Measurements from ENCODE around the gene RAG2.

The RAG2 gene

GRCh38 chr11:36598051-36598450 lies at the start of gene RAG2:
Gene RAG2 (minus strand): TSS chr11:36598236. CDS start chr11:36594168, 4,068 bp downstream.
- H3K4me1 Mint-ChIP-seq (ENCODE audit: low read depth): peaks cover 11% of the 10 kb centered on the region
- H3K27ac Mint-ChIP-seq: no peak within 1 kb of the TSS
- DNase-seq: no peak
- peaks cover 50% of the 10 kb centered on the region for H3K27me3 Mint-ChIP-seq
- H3K9me3 Mint-ChIP-seq: no peaks in the 10 kb centered on the region
- peaks cover 2% of the 10 kb centered on the region for H3K36me3 Mint-ChIP-seq (ENCODE audit: low read depth)
- H3K4me3 Mint-ChIP-seq: no peak within 1 kb of the TSS

- DNase-seq: no peak
- peaks cover 14% of the 10 kb centered on the region for H3K27me3 Mint-ChIP-seq
- H3K9me3 Mint-ChIP-seq: no peaks in the 10 kb centered on the region
- H3K36me3 Mint-ChIP-seq (ENCODE audit: low read depth): no peaks in the 10 kb centered on the region
- H3K4me3 Mint-ChIP-seq: no peak overlapping the region
- no peaks in the 10 kb centered on the region for H3K4me1 Mint-ChIP-seq (ENCODE audit: low read depth)
- no peak overlapping the region for H3K27ac Mint-ChIP-seq
Measured at GRCh38 chr11:36638556-36638955, 40.5 kb upstream of the RAG2 start.

- H3K4me3 Mint-ChIP-seq: no peak overlapping the region
- peaks cover 10% of the 10 kb centered on the region for H3K27me3 Mint-ChIP-seq
- no peaks in the 10 kb centered on the region for H3K36me3 Mint-ChIP-seq (ENCODE audit: low read depth)
- no peak for DNase-seq
- no peaks in the 10 kb centered on the region for H3K9me3 Mint-ChIP-seq
- peaks cover 4% of the 10 kb centered on the region for H3K4me1 Mint-ChIP-seq (ENCODE audit: low read depth)
- no peak overlapping the region for H3K27ac Mint-ChIP-seq
Measured at GRCh38 chr11:36635066-36635862, 37.2 kb upstream of the RAG2 start.

GRCh38 chr11:36631774-36632173 lies 33.7 kb upstream of the RAG2 start:
- no peak for DNase-seq
- Mint-ChIP-seq H3K27me3 (no peaks in the 10 kb centered on the region), H3K27ac (no peak overlapping the region), H3K9me3 (no peaks in the 10 kb centered on the region), H3K36me3 (ENCODE audit: low read depth) (no peaks in the 10 kb centered on the region), H3K4me3 (no peak overlapping the region), H3K4me1 (ENCODE audit: low read depth) (peaks cover 4% of the 10 kb centered on the region)

GRCh38 chr11:36628765-36629244 lies 30.8 kb upstream of the RAG2 start:
- Mint-ChIP-seq H3K9me3 (no peaks in the 10 kb centered on the region), H3K36me3 (ENCODE audit: low read depth) (no peaks in the 10 kb centered on the region), H3K27ac (no peak overlapping the region), H3K4me1 (ENCODE audit: low read depth) (peaks cover 4% of the 10 kb centered on the region), H3K27me3 (peaks cover 4% of the 10 kb centered on the region), H3K4me3 (no peak overlapping the region)
- DNase-seq: no peak

GRCh38 chr11:36628141-36628540 lies 30.1 kb upstream of the RAG2 start:
- H3K36me3 Mint-ChIP-seq (ENCODE audit: low read depth): no peaks in the 10 kb centered on the region
- peaks cover 4% of the 10 kb centered on the region for H3K4me1 Mint-ChIP-seq (ENCODE audit: low read depth)
- no peak for DNase-seq
- H3K9me3 Mint-ChIP-seq: no peaks in the 10 kb centered on the region
- peaks cover 4% of the 10 kb centered on the region for H3K27me3 Mint-ChIP-seq
- no peak overlapping the region for H3K4me3 Mint-ChIP-seq
- no peak overlapping the region for H3K27ac Mint-ChIP-seq

- Mint-ChIP-seq H3K4me3 (no peak overlapping the region), H3K4me1 (ENCODE audit: low read depth) (peaks cover 4% of the 10 kb centered on the region), H3K9me3 (no peaks in the 10 kb centered on the region), H3K27ac (no peak overlapping the region), H3K27me3 (peaks cover 4% of the 10 kb centered on the region), H3K36me3 (ENCODE audit: low read depth) (no peaks in the 10 kb centered on the region)
- no peak for DNase-seq
Measured at GRCh38 chr11:36627471-36627870, 29.4 kb upstream of the RAG2 start.

- H3K4me3 Mint-ChIP-seq: no peak overlapping the region
Measured at GRCh38 chr11:36627006-36627405, 29.0 kb upstream of the RAG2 start.

GRCh38 chr11:36623494-36623893 lies 25.5 kb upstream of the RAG2 start:
- DNase-seq: no peak
- peaks cover 6% of the 10 kb centered on the region for H3K4me1 Mint-ChIP-seq (ENCODE audit: low read depth)
- peaks cover 4% of the 10 kb centered on the region for H3K27me3 Mint-ChIP-seq
- H3K36me3 Mint-ChIP-seq (ENCODE audit: low read depth): no peaks in the 10 kb centered on the region
- no peaks in the 10 kb centered on the region for H3K9me3 Mint-ChIP-seq
- H3K4me3 Mint-ChIP-seq: no peak overlapping the region
- no peak overlapping the region for H3K27ac Mint-ChIP-seq

More at GRCh38 chr11:36627006-36627405, 29.0 kb upstream of the RAG2 start:
- H3K27ac Mint-ChIP-seq: no peak overlapping the region
- DNase-seq: no peak
- peaks cover 4% of the 10 kb centered on the region for H3K27me3 Mint-ChIP-seq
- H3K4me1 Mint-ChIP-seq (ENCODE audit: low read depth): peaks cover 4% of the 10 kb centered on the region
- no peaks in the 10 kb centered on the region for H3K36me3 Mint-ChIP-seq (ENCODE audit: low read depth)
- H3K9me3 Mint-ChIP-seq: no peaks in the 10 kb centered on the region

- Mint-ChIP-seq H3K4me3 (no peak overlapping the region), H3K4me1 (ENCODE audit: low read depth) (peaks cover 6% of the 10 kb centered on the region), H3K36me3 (ENCODE audit: low read depth) (no peaks in the 10 kb centered on the region), H3K27me3 (peaks cover 4% of the 10 kb centered on the region), H3K27ac (no peak overlapping the region), H3K9me3 (no peaks in the 10 kb centered on the region)
- no peak for DNase-seq
Measured at GRCh38 chr11:36622431-36623136, 24.5 kb upstream of the RAG2 start.

GRCh38 chr11:36620246-36620645 lies 22.2 kb upstream of the RAG2 start:
- no peak overlapping the region for H3K27ac Mint-ChIP-seq
- H3K4me3 Mint-ChIP-seq: no peak overlapping the region
- no peak for DNase-seq
- no peaks in the 10 kb centered on the region for H3K36me3 Mint-ChIP-seq (ENCODE audit: low read depth)
- H3K4me1 Mint-ChIP-seq (ENCODE audit: low read depth): peaks cover 6% of the 10 kb centered on the region
- no peaks in the 10 kb centered on the region for H3K9me3 Mint-ChIP-seq
- peaks cover 4% of the 10 kb centered on the region for H3K27me3 Mint-ChIP-seq

- Mint-ChIP-seq H3K27ac (no peak overlapping the region), H3K4me1 (ENCODE audit: low read depth) (peaks cover 6% of the 10 kb centered on the region), H3K4me3 (no peak overlapping the region), H3K9me3 (no peaks in the 10 kb centered on the region), H3K27me3 (peaks cover 3% of the 10 kb centered on the region), H3K36me3 (ENCODE audit: low read depth) (no peaks in the 10 kb centered on the region)
- DNase-seq: no peak
Measured at GRCh38 chr11:36619502-36619901, 21.5 kb upstream of the RAG2 start.

- Mint-ChIP-seq H3K4me3 (no peak overlapping the region), H3K4me1 (ENCODE audit: low read depth) (peaks cover 6% of the 10 kb centered on the region), H3K27me3 (no peaks in the 10 kb centered on the region), H3K27ac (no peak overlapping the region), H3K36me3 (ENCODE audit: low read depth) (no peaks in the 10 kb centered on the region), H3K9me3 (no peaks in the 10 kb centered on the region)
- no peak for DNase-seq
Measured at GRCh38 chr11:36618363-36619047, 20.5 kb upstream of the RAG2 start.

GRCh38 chr11:36617543-36618362 lies 19.7 kb upstream of the RAG2 start:
- Mint-ChIP-seq H3K27ac (no peak overlapping the region), H3K4me1 (ENCODE audit: low read depth) (peaks cover 6% of the 10 kb centered on the region), H3K9me3 (no peaks in the 10 kb centered on the region), H3K36me3 (ENCODE audit: low read depth) (no peaks in the 10 kb centered on the region), H3K27me3 (no peaks in the 10 kb centered on the region), H3K4me3 (no peak overlapping the region)
- DNase-seq: no peak
